ENCODE measurements around the gene FREM2. TPM values are rescaled to one million over a fixed set of nuclear protein-coding genes. Genes with fewer than 3 reads are reported as not detected.

The FREM2 gene, protein sequence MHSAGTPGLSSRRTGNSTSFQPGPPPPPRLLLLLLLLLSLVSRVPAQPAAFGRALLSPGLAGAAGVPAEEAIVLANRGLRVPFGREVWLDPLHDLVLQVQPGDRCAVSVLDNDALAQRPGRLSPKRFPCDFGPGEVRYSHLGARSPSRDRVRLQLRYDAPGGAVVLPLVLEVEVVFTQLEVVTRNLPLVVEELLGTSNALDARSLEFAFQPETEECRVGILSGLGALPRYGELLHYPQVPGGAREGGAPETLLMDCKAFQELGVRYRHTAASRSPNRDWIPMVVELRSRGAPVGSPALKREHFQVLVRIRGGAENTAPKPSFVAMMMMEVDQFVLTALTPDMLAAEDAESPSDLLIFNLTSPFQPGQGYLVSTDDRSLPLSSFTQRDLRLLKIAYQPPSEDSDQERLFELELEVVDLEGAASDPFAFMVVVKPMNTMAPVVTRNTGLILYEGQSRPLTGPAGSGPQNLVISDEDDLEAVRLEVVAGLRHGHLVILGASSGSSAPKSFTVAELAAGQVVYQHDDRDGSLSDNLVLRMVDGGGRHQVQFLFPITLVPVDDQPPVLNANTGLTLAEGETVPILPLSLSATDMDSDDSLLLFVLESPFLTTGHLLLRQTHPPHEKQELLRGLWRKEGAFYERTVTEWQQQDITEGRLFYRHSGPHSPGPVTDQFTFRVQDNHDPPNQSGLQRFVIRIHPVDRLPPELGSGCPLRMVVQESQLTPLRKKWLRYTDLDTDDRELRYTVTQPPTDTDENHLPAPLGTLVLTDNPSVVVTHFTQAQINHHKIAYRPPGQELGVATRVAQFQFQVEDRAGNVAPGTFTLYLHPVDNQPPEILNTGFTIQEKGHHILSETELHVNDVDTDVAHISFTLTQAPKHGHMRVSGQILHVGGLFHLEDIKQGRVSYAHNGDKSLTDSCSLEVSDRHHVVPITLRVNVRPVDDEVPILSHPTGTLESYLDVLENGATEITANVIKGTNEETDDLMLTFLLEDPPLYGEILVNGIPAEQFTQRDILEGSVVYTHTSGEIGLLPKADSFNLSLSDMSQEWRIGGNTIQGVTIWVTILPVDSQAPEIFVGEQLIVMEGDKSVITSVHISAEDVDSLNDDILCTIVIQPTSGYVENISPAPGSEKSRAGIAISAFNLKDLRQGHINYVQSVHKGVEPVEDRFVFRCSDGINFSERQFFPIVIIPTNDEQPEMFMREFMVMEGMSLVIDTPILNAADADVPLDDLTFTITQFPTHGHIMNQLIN (N-terminal part only)
- 14.6 TPM for total RNA-seq

GRCh38 chr13:38686577-38687245 is at the start of gene FREM2:
Gene FREM2, plus strand, starts transcription at chr13:38687077. Its CDS starts 268 bp downstream, at chr13:38687345.
- DNase-seq, result no peak

DNA sequence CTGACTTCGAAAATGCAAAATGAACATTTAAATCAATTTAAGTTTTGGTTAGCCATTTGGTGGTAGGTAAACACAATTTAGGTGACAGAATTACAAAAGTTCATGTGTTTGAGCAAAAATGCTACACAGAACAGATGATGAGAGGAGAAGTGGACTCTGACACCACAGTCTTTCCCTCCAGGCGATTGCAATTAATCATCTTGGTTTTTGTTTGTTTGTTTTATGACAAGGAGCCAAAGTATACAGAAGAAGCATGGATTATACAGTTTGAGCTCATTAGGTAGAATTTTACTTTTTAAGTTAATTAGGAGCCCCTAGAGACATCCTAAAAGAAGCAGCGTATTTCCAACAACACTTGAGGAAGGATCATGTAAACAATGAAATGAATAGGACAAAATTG is 49.3 kb upstream of the FREM2 start:
- no peak for DNase-seq

DNA sequence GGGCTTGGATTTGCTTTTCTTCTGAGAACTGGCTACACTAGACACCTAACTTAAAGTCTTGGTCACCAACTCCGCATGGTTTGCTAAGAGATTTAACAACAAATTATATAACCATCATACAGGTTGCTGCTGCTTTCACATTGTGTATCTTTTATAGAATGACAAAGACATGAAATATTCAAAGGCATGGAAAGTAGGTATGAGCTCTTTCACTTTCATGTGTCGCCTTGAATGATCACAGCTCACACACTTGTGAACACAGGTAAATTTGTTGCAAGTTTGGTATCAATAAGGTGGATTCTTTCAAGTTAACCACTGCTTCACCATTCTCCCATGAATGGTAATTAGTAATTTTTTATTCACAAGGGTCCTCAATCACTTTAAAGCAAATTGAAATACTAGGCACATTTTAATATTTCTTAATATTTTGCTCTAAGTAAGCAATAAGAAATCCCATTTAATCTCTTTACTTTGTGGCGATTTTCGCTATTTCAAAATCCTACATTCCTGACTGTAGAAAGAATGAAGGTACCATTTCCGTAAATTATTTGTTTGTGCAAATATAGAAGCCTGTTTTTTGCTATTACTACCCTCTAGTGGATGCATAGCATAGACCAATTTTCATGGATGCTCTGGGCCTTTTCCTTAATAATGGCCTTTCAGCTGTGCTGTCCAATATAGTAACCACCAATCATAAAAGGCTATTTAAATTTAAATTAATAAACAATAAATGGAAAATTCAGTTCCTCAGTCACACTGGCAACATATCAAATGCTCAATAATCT is 45.5 kb upstream of the FREM2 start:
- DNase-seq, result no peak

GRCh38 chr13:38647312-38647711 is 39.6 kb upstream of the FREM2 start:
- no peak for DNase-seq

DNA sequence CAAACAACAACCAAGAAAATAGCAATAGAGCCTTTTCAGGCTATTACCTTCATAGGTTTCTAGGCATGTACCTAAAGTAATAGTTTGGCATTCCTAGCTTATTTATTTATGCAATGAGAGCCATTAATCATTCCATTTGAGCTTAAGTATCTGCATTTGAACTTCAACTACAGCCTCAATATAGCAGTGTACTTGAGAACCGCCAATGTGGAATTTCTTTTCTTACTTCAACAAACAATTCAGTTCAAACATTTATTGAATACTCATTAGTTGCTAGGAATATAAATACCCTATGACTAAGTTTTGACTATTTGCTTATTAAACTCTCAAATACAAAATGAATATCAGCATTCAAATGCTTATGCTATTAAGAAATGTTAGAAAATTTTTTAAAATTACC is 38.0 kb upstream of the FREM2 start:
- no peak for DNase-seq

DNA sequence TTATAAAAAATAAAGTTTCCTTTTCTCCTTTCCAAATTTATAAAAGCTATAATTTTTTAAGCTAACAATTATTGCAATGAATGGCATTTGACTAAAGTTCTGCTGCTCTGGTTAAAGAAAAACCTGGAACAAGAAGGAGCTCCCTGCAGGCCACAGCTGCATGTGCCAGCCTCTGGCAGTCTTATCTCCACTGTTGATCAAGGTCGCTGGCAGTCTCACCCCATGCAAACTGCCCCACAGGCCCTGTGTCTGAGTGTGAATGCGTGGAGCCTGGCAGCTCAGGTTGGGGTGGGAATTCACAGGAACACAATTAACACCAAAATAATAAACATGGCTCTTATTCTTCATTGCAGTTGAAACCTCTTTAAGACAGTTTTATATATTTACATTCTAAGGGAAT is 30.2 kb upstream of the FREM2 start:
- DNase-seq, result no peak

GRCh38 chr13:38657191-38657590 is 29.7 kb upstream of the FREM2 start:
- no peak for DNase-seq

DNA sequence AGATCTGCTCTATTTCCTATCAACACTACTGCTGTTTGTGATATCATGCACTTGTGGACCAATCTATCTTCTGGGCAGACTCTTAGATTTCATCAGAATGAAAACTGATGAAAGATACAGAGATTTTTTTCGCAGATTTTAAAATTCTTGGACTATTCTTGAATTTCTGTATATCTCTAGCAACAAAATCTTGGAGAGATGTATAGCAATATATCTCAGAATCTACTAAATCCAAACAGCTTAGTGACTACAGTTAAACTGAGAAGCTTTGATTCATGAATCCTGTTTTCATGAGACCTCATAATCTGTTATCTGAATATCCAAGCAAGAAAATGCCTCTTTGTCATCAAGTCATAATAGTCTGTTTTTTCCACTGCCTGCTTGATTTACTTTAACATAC is 28.0 kb upstream of the FREM2 start:
- no peak for DNase-seq

GRCh38 chr13:38661010-38661675 is 25.7 kb upstream of the FREM2 start:
- no peak for DNase-seq

DNA sequence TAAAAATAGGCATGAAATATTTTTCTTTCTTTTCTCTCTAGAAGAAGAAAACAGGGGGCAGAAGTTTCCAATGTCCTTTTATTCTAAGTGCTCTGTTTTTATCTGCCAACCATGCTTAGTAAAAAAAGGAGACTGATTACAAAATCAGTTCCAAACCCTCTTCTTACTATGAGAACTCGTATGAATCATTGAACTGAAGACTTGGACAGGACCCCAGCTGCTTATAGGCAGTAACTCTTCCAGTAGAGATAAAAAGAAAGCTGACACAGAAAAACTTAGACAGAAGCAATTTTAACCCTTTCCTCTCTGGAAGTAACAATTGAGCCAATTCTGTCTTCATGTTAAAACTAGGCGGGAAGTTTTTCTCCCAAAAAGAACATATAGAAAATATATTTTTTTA is 24.5 kb upstream of the FREM2 start:
- peak; percentile 17 for DNase-seq

DNA sequence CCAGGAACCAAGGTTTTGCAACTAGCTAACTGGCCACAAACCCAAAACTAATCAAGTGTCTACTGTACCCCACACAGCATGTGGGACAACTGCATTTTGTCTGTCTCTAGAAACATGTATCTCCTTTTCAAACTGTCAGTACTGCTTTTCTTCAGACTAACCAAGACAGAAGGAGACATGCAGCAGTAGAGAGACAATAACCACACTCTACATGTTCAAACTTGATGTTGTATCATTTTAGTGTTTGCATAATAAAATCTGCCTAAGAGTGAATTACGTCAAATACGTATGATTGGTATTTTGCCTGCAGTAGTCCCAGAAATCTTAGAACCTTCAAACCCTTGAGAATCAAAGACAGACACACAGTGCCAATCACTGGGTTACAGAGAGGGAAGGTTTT is 22.0 kb upstream of the FREM2 start:
- no peak for DNase-seq

DNA sequence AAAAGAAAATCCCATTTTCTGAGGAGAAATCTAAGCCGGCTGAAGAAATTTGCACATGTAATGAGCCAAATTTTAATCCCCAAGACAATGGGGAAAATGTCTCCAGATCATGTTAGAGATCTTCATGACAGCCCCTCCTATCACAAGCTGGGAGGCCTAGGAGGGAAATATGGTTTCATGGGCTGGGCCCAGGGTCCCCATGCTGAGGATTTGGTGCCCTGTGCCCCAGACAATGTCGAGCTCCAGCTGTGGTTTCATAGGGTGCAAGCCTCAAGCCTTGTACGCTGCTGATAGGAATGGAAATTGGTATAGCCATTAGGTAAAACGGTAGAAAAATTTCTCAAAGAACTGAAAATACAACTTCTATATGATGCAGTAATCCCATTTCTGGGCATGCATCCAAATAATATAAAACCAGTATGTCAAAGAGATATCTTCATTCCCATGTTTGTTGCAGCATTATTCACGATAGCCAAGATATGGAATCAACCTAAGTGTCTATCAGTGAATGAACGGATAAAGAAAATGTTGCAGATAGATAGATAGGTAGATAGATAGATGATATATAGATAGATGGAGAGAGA is 19.3 kb upstream of the FREM2 start:
- DNase-seq, result no peak

DNA sequence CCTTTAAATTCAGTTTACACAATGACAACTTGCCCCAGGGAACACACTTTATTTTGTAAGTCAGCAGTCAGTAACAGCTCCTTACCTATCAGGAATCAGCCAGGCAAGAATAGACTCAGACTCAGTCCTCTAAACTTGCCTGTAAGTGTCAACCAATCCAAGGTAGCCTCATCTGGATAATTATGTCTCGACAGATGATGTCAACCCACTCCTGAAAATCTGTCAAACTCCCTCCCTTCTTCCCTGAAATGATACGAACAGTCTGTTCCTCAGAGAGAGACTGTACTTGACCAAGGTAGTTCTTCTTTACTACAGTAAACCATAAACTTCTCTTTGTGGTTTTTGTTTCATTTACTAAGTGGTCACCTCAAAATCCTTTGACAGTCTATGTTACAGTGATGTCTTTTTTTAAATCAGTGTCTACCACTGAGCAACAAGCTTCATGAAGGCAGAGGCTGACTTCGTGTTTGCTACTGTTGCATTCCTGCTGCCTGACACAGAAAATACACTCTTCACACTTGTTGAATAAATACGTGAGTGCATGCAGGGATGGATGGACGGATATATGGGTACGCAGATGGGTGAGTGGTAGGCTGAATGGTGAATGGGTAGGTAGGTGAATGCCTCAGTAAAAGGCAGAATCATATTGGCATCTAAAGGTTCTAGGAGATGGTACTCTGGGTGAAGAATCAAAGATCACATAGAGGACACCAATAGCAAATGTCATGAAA is 17.5 kb upstream of the FREM2 start:
- no peak for DNase-seq

- no peak for DNase-seq
These were observed 16.2 kb upstream of the FREM2 start for GRCh38 chr13:38670627-38671026.

- no peak for DNase-seq
These were observed 14.9 kb upstream of the FREM2 start for GRCh38 chr13:38671980-38672379.

- DNase-seq, result no peak
These were observed 12.7 kb upstream of the FREM2 start for GRCh38 chr13:38674208-38674607.

GRCh38 chr13:38680912-38681311 is 6.0 kb upstream of the FREM2 start:
- DNase-seq, result no peak

DNA sequence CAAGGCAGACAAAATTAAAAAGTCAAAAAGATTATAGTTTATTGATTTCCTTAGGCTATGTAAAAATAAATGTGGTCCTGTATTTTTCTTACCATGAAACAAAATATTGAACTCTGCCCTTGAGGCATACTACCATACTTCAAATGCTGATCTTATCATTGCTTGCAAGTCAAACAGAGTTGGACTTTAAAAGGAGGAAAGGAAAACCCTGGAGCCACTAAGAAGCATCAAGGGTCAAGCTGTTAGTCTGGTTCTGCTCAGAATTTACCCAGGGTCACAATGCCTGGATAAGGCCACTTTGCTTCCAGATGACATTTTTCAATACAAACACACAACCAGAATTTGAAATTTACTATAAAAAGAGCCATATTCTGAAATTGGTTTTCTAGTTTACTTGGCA is 2.2 kb upstream of the FREM2 start:
- no peak for DNase-seq

DNA sequence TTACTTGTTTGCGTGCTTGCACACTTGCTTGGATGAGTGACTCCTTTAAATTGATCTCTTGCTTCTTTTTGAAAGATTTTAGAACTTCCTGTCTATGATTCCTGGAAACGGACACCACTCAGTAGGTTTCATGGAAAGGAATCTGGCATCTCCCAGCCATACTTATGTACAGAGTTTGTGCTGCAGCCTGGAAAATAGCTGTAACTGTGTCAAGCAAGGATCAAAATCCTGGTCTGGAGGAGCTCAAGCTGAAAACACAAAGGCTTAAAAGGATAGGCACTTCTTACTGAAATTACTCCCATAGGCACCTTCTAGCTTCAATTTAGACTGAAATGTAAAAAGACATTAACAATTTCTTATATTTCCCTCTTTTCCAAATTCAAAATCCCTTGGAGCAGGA is 1.4 kb upstream of the FREM2 start:
- no peak for DNase-seq

Data from skin of body (tissue), 2 donors.